HG03469 (cell line): ENCODE results near the gene APCDD1.

Source experiments
- ATAC-seq: cut with Tn5 transposase; IDR thresholded peaks from one replicate; pipeline ENCODE4 v1.9.1; 2021; ENCODE audit warnings: mild to moderate bottlenecking, moderate library complexity, moderate number of reproducible peaks; ENCODE audit not compliant: unreplicated experiment

Gene APCDD1

GRCh38 chr18:10431680-10432079 is 22.8 kb upstream of the APCDD1 start:
- no peak for ATAC-seq

GRCh38 chr18:10432781-10433180 is 21.7 kb upstream of the APCDD1 start:
- no peak for ATAC-seq

GRCh38 chr18:10436160-10436559 is 18.3 kb upstream of the APCDD1 start:
- ATAC-seq, result no peak

GRCh38 chr18:10437837-10438236 is 16.6 kb upstream of the APCDD1 start:
- ATAC-seq, result no peak

GRCh38 chr18:10439898-10440297 is 14.5 kb upstream of the APCDD1 start:
- no peak for ATAC-seq

- no peak for ATAC-seq
Measured at GRCh38 chr18:10440884-10441283, 13.6 kb upstream of the APCDD1 start.

GRCh38 chr18:10441472-10441871 is 13.0 kb upstream of the APCDD1 start:
- no peak for ATAC-seq

- no peak for ATAC-seq
Measured at GRCh38 chr18:10442551-10442971, 11.9 kb upstream of the APCDD1 start.

- no peak for ATAC-seq
Measured at GRCh38 chr18:10443001-10443400, 11.4 kb upstream of the APCDD1 start.

GRCh38 chr18:10444314-10445006 is 10.0 kb upstream of the APCDD1 start:
- no peak for ATAC-seq

GRCh38 chr18:10449396-10449795 is 5.0 kb upstream of the APCDD1 start:
- no peak for ATAC-seq

- no peak for ATAC-seq
Measured at GRCh38 chr18:10450986-10451385, 3.4 kb upstream of the APCDD1 start.

- ATAC-seq, result no peak
Measured at GRCh38 chr18:10453261-10453805, 1.1 kb upstream of the APCDD1 start.

GRCh38 chr18:10454681-10455557 is 484 bp downstream of the APCDD1 start:
- ATAC-seq, result no peak

- ATAC-seq, result no peak
Measured at GRCh38 chr18:10455726-10456453, 1.5 kb downstream of the APCDD1 start.

GRCh38 chr18:10456718-10457117 is 2.3 kb downstream of the APCDD1 start:
- no peak for ATAC-seq

GRCh38 chr18:10457128-10457527 is 2.7 kb downstream of the APCDD1 start:
- ATAC-seq, result no peak

GRCh38 chr18:10457767-10458166 is 3.3 kb downstream of the APCDD1 start:
- ATAC-seq, result no peak

GRCh38 chr18:10458691-10459090 is 4.3 kb downstream of the APCDD1 start:
- no peak for ATAC-seq

- ATAC-seq, result no peak
Measured at GRCh38 chr18:10459587-10459986, 5.2 kb downstream of the APCDD1 start.

GRCh38 chr18:10460414-10461018 is 6.1 kb downstream of the APCDD1 start:
- no peak for ATAC-seq
